ENCODE data around the gene MTMR10.

- no peak for TF ChIP-seq CTCF (IDR thresholded peaks at IDR 0.05)
- TF ChIP-seq POLR2A (IDR thresholded peaks at IDR 0.05): no peak
Observed at GRCh38 chr15:30925686-30926085, 65.7 kb downstream of the MTMR10 start.
